NCI-H146 (cell line): ENCODE measurements around the gene CEP104.

Experiments used
- DNase-seq: peaks from one replicate; lab custom pipeline; 2025; lab: John Stamatoyannopoulos, UW

Gene CEP104

DNA sequence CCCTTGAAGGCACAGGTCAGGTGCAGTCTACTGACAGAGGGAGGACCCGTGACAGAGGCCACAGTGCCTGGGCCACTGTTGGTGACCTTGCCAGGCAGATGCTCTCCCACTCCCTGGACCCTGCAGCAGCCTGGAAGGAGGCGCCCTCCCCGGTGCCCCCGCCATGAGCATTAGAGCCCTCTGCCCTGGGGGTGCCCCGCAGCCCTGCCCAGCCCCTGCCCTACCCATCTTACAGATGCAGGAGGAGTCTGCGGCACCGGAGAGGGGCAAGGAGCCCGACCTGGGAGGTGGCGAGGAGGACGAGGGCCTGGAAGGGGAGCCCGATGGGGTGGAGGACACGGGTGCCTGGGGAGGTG, 94.2 kb downstream of the CEP104 start:
- DNase-seq: no peak

DNA sequence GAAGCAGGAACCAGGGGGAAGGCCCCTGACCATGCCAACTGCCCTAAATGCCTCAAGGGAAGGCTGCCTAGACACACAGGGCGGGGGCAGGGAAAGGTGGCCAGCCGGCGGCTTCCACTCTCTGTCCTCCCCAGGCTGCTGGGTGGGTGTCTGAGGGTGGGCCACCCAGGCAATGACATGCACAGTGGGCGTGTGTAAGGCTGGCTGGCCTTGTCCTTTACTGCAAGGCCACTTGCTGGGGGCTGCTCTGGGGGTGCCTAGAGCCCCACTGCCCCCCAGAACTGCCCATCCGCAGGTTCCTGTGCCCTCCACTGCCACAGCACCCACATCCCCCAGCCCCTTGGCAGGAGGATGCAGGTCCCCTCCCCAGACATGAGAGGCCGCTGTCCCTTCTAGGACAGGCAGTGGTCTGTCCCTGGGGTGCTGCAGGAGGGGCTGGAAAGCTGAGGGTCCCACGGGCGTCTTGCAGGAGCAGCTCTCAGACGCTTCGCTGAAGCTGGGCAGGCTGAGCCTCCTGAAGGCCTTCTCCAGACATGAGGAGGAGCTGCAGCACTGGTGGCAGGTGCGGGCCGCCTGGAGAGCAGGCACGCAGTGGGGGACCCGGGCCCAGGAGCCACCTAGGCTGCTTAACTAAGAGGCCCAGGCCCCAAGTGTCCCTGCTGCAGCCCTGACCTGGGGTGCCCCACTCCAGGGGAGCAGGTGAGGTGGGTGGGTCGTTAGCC, 94.7 kb downstream of the CEP104 start:
- no peak for DNase-seq
